ENCODE results near the gene ELAVL1. TPM values are rescaled to one million over a fixed set of nuclear protein-coding genes. Genes with fewer than 3 reads are reported as not detected.

The ELAVL1 gene
- total and polyA plus RNA-seq, 2 of the 13 experiments (the other 11 are each of a cell fraction or from before 2014, with no cell fraction given) = 27.9 to 38.4 TPM

DNA sequence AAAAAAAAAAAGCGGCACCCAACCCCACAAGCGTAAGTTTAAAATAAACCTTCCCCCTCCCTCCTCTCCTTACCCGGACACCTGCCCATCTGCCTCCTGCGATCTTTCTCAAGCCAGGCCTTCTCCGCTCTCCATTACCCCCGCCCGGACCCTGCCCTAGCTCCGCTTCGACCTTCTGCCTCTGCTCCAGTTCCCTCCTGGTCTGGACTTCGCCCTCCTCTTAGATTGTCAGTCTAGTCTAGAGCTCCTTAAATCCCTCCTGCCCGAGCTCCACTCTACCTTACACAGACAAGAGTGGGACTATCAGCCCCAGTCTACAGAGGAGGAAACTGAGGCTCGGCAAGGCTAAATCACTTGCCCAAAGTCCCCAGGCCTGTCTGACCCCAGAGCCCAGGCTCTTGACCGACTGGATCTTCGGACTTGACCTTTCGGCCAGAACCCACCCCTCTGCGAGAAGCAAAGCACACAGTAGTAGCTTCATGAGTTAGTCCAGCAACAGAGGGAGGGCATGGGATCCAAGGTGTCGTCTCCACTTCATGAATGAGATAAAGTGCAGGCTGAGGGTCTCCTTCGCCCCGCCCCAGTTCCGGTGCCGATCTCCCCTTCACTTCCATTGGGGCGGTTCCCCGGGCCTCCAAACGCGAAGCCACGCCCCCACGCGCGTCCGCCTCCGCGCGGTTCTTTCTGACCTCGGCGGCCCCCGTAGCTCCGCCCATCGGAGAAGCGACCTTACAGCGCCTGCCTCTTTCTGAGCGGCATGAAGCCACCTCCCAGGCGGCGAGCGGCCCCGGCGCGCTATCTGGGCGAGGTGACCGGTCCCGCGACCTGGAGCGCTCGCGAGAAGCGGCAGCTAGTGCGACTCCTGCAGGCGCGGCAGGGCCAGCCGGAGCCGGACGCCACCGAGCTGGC is 85.6 kb downstream of the ELAVL1 start, which contains the start of gene SNAPC2 (continued):
- 0 out of 2 replicates have a peak, but pooled peaks have one; percentile 74 for TF ChIP-seq ZNF776 (CRISPR knock-in tag; IDR thresholded peaks at IDR 0.05)
- 0 out of 2 replicates have a peak, but pooled peaks have one; percentile 58 for TF ChIP-seq ZNF850 (CRISPR knock-in tag; conservative IDR thresholded peaks at IDR 0.05)
- peak; percentile 49; the same call in 1 of the 2 replicates for TF ChIP-seq REPIN1 (CRISPR knock-in tag; IDR thresholded peaks at IDR 0.05; ENCODE audit: borderline replicate concordance, low read depth)
- no peak for TF ChIP-seq ATRX (CRISPR knock-in tag; IDR thresholded peaks at IDR 0.05; ENCODE audit: borderline replicate concordance)
- 0 out of 2 replicates have a peak, but pooled peaks have one; percentile 42 for TF ChIP-seq ARHGAP35 (CRISPR knock-in tag; IDR thresholded peaks at IDR 0.05; ENCODE audit: borderline replicate concordance)
- 0 out of 2 replicates have a peak, but pooled peaks have one; percentile 32 for TF ChIP-seq ZNF256 (CRISPR knock-in tag; conservative IDR thresholded peaks at IDR 0.05)
- no peak for TF ChIP-seq ZNF562 (CRISPR knock-in tag; IDR thresholded peaks at IDR 0.05; ENCODE audit: borderline replicate concordance)
- TF ChIP-seq ZNF333 (CRISPR knock-in tag; IDR thresholded peaks at IDR 0.05; ENCODE audit: borderline replicate concordance) = no peak
- TF ChIP-seq, protein P1, sequence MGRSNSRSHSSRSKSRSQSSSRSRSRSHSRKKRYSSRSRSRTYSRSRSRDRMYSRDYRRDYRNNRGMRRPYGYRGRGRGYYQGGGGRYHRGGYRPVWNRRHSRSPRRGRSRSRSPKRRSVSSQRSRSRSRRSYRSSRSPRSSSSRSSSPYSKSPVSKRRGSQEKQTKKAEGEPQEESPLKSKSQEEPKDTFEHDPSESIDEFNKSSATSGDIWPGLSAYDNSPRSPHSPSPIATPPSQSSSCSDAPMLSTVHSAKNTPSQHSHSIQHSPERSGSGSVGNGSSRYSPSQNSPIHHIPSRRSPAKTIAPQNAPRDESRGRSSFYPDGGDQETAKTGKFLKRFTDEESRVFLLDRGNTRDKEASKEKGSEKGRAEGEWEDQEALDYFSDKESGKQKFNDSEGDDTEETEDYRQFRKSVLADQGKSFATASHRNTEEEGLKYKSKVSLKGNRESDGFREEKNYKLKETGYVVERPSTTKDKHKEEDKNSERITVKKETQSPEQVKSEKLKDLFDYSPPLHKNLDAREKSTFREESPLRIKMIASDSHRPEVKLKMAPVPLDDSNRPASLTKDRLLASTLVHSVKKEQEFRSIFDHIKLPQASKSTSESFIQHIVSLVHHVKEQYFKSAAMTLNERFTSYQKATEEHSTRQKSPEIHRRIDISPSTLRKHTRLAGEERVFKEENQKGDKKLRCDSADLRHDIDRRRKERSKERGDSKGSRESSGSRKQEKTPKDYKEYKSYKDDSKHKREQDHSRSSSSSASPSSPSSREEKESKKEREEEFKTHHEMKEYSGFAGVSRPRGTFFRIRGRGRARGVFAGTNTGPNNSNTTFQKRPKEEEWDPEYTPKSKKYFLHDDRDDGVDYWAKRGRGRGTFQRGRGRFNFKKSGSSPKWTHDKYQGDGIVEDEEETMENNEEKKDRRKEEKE (IDR thresholded peaks at IDR 0.05) = no peak
- TF ChIP-seq ZC3H13 (CRISPR knock-in tag; IDR thresholded peaks at IDR 0.05) = peak; percentile 73; the same call in 1 of the 2 replicates
- TF ChIP-seq, protein P2, sequence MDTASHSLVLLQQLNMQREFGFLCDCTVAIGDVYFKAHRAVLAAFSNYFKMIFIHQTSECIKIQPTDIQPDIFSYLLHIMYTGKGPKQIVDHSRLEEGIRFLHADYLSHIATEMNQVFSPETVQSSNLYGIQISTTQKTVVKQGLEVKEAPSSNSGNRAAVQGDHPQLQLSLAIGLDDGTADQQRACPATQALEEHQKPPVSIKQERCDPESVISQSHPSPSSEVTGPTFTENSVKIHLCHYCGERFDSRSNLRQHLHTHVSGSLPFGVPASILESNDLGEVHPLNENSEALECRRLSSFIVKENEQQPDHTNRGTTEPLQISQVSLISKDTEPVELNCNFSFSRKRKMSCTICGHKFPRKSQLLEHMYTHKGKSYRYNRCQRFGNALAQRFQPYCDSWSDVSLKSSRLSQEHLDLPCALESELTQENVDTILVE (CRISPR knock-in tag; IDR thresholded peaks at IDR 0.05) = peak; percentile 94
- no peak for TF ChIP-seq GATA4 (IDR thresholded peaks at IDR 0.05; ENCODE audit: borderline replicate concordance, low read depth)
- TF ChIP-seq RARG (CRISPR knock-in tag; IDR thresholded peaks at IDR 0.05; ENCODE audit: low read depth) = no peak
- no peak for TF ChIP-seq SAFB2 (CRISPR knock-in tag; IDR thresholded peaks at IDR 0.05; ENCODE audit: borderline replicate concordance, low read depth)
- TF ChIP-seq, protein P3, sequence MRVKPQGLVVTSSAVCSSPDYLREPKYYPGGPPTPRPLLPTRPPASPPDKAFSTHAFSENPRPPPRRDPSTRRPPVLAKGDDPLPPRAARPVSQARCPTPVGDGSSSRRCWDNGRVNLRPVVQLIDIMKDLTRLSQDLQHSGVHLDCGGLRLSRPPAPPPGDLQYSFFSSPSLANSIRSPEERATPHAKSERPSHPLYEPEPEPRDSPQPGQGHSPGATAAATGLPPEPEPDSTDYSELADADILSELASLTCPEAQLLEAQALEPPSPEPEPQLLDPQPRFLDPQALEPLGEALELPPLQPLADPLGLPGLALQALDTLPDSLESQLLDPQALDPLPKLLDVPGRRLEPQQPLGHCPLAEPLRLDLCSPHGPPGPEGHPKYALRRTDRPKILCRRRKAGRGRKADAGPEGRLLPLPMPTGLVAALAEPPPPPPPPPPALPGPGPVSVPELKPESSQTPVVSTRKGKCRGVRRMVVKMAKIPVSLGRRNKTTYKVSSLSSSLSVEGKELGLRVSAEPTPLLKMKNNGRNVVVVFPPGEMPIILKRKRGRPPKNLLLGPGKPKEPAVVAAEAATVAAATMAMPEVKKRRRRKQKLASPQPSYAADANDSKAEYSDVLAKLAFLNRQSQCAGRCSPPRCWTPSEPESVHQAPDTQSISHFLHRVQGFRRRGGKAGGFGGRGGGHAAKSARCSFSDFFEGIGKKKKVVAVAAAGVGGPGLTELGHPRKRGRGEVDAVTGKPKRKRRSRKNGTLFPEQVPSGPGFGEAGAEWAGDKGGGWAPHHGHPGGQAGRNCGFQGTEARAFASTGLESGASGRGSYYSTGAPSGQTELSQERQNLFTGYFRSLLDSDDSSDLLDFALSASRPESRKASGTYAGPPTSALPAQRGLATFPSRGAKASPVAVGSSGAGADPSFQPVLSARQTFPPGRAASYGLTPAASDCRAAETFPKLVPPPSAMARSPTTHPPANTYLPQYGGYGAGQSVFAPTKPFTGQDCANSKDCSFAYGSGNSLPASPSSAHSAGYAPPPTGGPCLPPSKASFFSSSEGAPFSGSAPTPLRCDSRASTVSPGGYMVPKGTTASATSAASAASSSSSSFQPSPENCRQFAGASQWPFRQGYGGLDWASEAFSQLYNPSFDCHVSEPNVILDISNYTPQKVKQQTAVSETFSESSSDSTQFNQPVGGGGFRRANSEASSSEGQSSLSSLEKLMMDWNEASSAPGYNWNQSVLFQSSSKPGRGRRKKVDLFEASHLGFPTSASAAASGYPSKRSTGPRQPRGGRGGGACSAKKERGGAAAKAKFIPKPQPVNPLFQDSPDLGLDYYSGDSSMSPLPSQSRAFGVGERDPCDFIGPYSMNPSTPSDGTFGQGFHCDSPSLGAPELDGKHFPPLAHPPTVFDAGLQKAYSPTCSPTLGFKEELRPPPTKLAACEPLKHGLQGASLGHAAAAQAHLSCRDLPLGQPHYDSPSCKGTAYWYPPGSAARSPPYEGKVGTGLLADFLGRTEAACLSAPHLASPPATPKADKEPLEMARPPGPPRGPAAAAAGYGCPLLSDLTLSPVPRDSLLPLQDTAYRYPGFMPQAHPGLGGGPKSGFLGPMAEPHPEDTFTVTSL (CRISPR knock-in tag; IDR thresholded peaks at IDR 0.05; ENCODE audit: borderline replicate concordance) = 0 out of 2 replicates have a peak, but pooled peaks have one; percentile 25
- TF ChIP-seq, protein P4, sequence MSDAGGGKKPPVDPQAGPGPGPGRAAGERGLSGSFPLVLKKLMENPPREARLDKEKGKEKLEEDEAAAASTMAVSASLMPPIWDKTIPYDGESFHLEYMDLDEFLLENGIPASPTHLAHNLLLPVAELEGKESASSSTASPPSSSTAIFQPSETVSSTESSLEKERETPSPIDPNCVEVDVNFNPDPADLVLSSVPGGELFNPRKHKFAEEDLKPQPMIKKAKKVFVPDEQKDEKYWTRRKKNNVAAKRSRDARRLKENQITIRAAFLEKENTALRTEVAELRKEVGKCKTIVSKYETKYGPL (CRISPR knock-in tag; IDR thresholded peaks at IDR 0.05) = 0 out of 2 replicates have a peak, but pooled peaks have one; percentile 53
- TF ChIP-seq KDM4B (CRISPR knock-in tag; IDR thresholded peaks at IDR 0.05) = no peak
- no peak for TF ChIP-seq EED (CRISPR knock-in tag; IDR thresholded peaks at IDR 0.05)
